Peyer's patch (tissue), 4 donors: ENCODE data around the gene PRKCA.
"Not testable (repeated sequence)": the region's sequence is repeated elsewhere in the genome, so short reads cannot be mapped to it uniquely, and the experiment has no call there.

Experiments
- POLR2A ChIP-seq, 2 donors: fragments of 450-650 bp; IDR thresholded peaks; one replicate each; pipeline ENCODE4 v1.5.1; 2017; ENCODE audit warnings: antibody characterized with exemption in 2 of 2, mild to moderate bottlenecking in 2 of 2, moderate library complexity in 2 of 2
- TF ChIP-seq, protein P1 (sequence below), 6 experiments: fragments of 450-650 bp in 4 of 6; fragments of 200-600 bp in 2 of 6; sonication (generic) in 1 of 6; IDR thresholded peaks; one replicate each; pipeline ENCODE4 v1.5.1; 2017 to 2019; ENCODE audit warnings: antibody characterized with exemption in 6 of 6, mild to moderate bottlenecking in 3 of 6, moderate library complexity in 1 of 6

DNA sequence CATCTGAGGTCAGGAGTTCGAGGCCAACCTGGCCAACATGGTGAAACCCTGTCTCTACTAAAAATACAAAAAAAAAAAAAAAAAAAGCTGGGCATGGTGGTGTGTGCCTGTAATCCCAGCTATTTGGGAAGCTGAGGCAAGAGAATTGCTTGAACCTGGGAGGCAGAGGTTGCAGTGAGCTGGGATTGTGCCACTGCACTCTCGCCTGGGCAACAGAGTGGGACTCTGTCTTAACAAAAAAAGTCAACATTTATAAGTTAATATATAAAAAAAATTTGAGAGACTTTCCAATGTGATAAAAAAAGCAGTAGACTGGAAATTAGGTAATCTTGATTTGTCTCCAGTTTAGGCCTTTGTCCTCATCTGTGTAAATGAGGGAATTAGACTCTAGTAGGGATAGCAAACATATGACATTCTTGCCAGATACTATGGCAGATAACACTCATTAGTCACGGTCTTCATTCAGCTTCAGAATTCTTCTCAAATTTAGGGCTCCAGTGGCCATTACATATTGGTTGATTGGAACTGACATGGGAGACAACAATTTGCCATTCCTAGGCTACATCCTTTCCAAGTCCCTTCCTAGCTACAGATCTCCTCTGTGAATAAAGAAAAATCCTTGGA is 22.1 kb downstream of the PRKCA start:
- TF ChIP-seq, protein P1, sequence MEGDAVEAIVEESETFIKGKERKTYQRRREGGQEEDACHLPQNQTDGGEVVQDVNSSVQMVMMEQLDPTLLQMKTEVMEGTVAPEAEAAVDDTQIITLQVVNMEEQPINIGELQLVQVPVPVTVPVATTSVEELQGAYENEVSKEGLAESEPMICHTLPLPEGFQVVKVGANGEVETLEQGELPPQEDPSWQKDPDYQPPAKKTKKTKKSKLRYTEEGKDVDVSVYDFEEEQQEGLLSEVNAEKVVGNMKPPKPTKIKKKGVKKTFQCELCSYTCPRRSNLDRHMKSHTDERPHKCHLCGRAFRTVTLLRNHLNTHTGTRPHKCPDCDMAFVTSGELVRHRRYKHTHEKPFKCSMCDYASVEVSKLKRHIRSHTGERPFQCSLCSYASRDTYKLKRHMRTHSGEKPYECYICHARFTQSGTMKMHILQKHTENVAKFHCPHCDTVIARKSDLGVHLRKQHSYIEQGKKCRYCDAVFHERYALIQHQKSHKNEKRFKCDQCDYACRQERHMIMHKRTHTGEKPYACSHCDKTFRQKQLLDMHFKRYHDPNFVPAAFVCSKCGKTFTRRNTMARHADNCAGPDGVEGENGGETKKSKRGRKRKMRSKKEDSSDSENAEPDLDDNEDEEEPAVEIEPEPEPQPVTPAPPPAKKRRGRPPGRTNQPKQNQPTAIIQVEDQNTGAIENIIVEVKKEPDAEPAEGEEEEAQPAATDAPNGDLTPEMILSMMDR (IDR thresholded peaks at IDR 0.05) = not testable (repeated sequence)
- TF ChIP-seq POLR2A (IDR thresholded peaks at IDR 0.05) = not testable (repeated sequence)
